ENCODE results near the gene CDH4. TPM values are rescaled to one million over a fixed set of nuclear protein-coding genes. Genes with fewer than 3 reads are reported as not detected.

Gene CDH4
- total and polyA plus RNA-seq, 9 of the 15 experiments (the other 6 are each of a cell fraction or from before 2014, with no cell fraction given), result 0.04 TPM; not detected in 8

DNA sequence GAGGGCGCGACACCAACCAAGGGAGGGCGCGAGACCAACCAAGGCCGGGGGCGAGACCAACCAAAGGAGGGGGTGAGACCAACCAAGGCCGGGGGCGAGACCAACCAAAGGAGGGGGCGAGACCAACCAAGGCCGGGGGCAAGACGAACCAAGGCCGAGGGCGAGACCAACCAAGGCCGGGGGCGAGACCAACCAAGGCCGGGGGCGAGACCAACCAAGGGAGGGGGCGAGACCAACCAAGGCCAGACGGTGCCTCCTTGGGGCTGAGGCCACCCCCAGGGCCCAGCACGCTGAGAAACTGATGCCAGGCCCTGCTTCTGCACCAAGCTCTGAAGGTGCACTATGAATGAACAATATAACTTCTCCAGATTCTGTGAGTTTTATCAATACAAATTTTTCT lies 726.4 kb downstream of the CDH4 start:
- Histone ChIP-seq H3K9me3 (replicated peaks; ENCODE audit: control insufficient read depth, insufficient read depth, low read depth, low read length) (no peaks in the 10 kb centered on the region), H3K36me3 (ENCODE audit: control insufficient read depth, insufficient read depth, low read length) (peaks cover 30% of the 10 kb centered on the region; the same call in 1 of the 3 replicates), H3K4me2 (ENCODE audit: insufficient read depth, low read length) (no peak overlapping the region), H3K27me3 (ENCODE audit: control insufficient read depth in 2 of 2, insufficient read depth in 2 of 2, low read length in 2 of 2) (no peaks in the 10 kb centered on the region), H3K4me3 (no peak overlapping the region), H3K9me1 (ENCODE audit: control insufficient read depth, insufficient read depth, low read length) (no peaks in the 10 kb centered on the region), H4K20me1 (replicated peaks; ENCODE audit: control insufficient read depth, insufficient read depth, low read length) (0 out of 2 replicates have a peak, but pooled peaks cover 5% of the 10 kb centered on the region), H2AFZ (ENCODE audit: low read depth, low read length) (no peak overlapping the region), H3K27ac (ENCODE audit: extremely low read depth, low read depth, low read length) (no peak overlapping the region), H3K9ac (ENCODE audit: insufficient read depth in 1 of 2, low read depth in 2 of 2, low read length in 2 of 2) (no peak overlapping the region), H3K4me1 (replicated peaks in 1 of 2; ENCODE audit: control insufficient read depth in 2 of 2, insufficient read depth in 2 of 2, low read length in 2 of 2) (peaks cover 0 to 15% of the 10 kb centered on the region in 2 experiments; a peak in 1 of 5 replicates), H3K79me2 (ENCODE audit: control insufficient read depth, insufficient read depth, low read length) (peaks cover 9% of the 10 kb centered on the region; the same call in 1 of the 3 replicates)
- FAIRE-seq (no peak), DNase-seq (ENCODE audit: extremely low read depth in 1 of 4, low spot score in 3 of 4) (no peak), ATAC-seq (no peak)
- in situ Hi-C loops (cut with MboI), result no loop called here
- TF ChIP-seq SMARCB1 (IDR thresholded peaks at IDR 0.05; ENCODE audit: insufficient read length, low read depth), result no peak
- no peak for TF ChIP-seq ZNF197 (CRISPR knock-in tag; IDR thresholded peaks at IDR 0.05; ENCODE audit: low read depth)
- no peak for TF ChIP-seq ETV1 (tag; conservative IDR thresholded peaks at IDR 0.05; ENCODE audit: low read depth)
- TF ChIP-seq, protein P1, sequence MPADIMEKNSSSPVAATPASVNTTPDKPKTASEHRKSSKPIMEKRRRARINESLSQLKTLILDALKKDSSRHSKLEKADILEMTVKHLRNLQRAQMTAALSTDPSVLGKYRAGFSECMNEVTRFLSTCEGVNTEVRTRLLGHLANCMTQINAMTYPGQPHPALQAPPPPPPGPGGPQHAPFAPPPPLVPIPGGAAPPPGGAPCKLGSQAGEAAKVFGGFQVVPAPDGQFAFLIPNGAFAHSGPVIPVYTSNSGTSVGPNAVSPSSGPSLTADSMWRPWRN (IDR thresholded peaks at IDR 0.05; ENCODE audit: low read depth), result no peak
- TF ChIP-seq, protein P2, sequence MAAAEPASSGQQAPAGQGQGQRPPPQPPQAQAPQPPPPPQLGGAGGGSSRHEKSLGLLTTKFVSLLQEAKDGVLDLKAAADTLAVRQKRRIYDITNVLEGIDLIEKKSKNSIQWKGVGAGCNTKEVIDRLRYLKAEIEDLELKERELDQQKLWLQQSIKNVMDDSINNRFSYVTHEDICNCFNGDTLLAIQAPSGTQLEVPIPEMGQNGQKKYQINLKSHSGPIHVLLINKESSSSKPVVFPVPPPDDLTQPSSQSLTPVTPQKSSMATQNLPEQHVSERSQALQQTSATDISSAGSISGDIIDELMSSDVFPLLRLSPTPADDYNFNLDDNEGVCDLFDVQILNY (CRISPR knock-in tag; IDR thresholded peaks at IDR 0.05), result no peak
- TF ChIP-seq DNMT1 (IDR thresholded peaks at IDR 0.05), result no peak
- no peak for TF ChIP-seq ETV5 (CRISPR knock-in tag; IDR thresholded peaks at IDR 0.05; ENCODE audit: low read depth)
- no peak for TF ChIP-seq WHSC1 (IDR thresholded peaks at IDR 0.05; ENCODE audit: low read length)
- TF ChIP-seq PTTG1 (tag; IDR thresholded peaks at IDR 0.05; ENCODE audit: low read depth), result no peak
- TF ChIP-seq ZNF217 (CRISPR knock-in tag; IDR thresholded peaks at IDR 0.05), result no peak
- TF ChIP-seq, protein P3, sequence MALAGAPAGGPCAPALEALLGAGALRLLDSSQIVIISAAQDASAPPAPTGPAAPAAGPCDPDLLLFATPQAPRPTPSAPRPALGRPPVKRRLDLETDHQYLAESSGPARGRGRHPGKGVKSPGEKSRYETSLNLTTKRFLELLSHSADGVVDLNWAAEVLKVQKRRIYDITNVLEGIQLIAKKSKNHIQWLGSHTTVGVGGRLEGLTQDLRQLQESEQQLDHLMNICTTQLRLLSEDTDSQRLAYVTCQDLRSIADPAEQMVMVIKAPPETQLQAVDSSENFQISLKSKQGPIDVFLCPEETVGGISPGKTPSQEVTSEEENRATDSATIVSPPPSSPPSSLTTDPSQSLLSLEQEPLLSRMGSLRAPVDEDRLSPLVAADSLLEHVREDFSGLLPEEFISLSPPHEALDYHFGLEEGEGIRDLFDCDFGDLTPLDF (CRISPR knock-in tag; IDR thresholded peaks at IDR 0.05), result no peak
- no peak for TF ChIP-seq RBM14 (IDR thresholded peaks at IDR 0.05; ENCODE audit: borderline replicate concordance, insufficient read depth, low read depth, low read length)
- TF ChIP-seq, protein P4, sequence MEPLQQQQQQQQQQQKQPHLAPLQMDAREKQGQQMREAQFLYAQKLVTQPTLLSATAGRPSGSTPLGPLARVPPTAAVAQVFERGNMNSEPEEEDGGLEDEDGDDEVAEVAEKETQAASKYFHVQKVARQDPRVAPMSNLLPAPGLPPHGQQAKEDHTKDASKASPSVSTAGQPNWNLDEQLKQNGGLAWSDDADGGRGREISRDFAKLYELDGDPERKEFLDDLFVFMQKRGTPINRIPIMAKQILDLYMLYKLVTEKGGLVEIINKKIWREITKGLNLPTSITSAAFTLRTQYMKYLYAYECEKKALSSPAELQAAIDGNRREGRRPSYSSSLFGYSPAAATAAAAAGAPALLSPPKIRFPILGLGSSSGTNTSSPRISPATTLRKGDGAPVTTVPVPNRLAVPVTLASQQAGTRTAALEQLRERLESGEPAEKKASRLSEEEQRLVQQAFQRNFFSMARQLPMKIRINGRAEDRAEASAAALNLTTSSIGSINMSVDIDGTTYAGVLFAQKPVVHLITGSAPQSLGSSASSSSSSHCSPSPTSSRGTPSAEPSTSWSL (CRISPR knock-in tag; IDR thresholded peaks at IDR 0.05; ENCODE audit: borderline replicate concordance), result no peak
- TF ChIP-seq PTBP1 (IDR thresholded peaks at IDR 0.05; ENCODE audit: low read depth, low read length), result no peak
- TF ChIP-seq TRIM24 (IDR thresholded peaks at IDR 0.05), result no peak
- ChIA-PET CTCF (ENCODE audit: low intra/inter-chr PET ratio) (no interaction called here), POLR2A (no interaction called here)
- no TSS peak for BruUV-seq (replicated peaks)
- WGBS (ENCODE audit: insufficient coverage, low coverage, missing lambda C conversion rate), result 96% methylated on average over 2 of the region's 20 CpGs
- intact Hi-C loops (cut with micrococcal nuclease), result no loop called here
